ENCODE data around the gene RC3H2. TPM values are rescaled to one million over a fixed set of nuclear protein-coding genes. Genes with fewer than 3 reads are reported as not detected.

The RC3H2 gene
- total and polyA plus RNA-seq, 2 of the 13 experiments (the other 11 are each of a cell fraction or from before 2014, with no cell fraction given), result 21.0 to 36.4 TPM

- TF ChIP-seq TARDBP (CRISPR knock-in tag; IDR thresholded peaks at IDR 0.05), result peak; percentile 77
- TF ChIP-seq ZNF331 (CRISPR knock-in tag; IDR thresholded peaks at IDR 0.05), result peak; percentile 43; the same call in 1 of the 2 replicates
- TF ChIP-seq ZHX2 (IDR thresholded peaks at IDR 0.05; ENCODE audit: low read depth), result no peak
- TF ChIP-seq ZHX2 (CRISPR knock-in tag; IDR thresholded peaks at IDR 0.05; ENCODE audit: borderline replicate concordance), result peak; percentile 48; the same call in 1 of the 2 replicates
- TF ChIP-seq ZNF646 (CRISPR knock-in tag; IDR thresholded peaks at IDR 0.05), result no peak
- no peak for TF ChIP-seq ZNF431 (CRISPR knock-in tag; IDR thresholded peaks at IDR 0.05; ENCODE audit: borderline replicate concordance, low read depth)
- peak; percentile 84 for TF ChIP-seq XRCC5 (optimal IDR thresholded peaks at IDR 0.05; ENCODE audit: low read length)
- no peak for TF ChIP-seq SMYD3 (CRISPR knock-in tag; IDR thresholded peaks at IDR 0.05)
- TF ChIP-seq SRF (IDR thresholded peaks at IDR 0.05; ENCODE audit: low read depth, low read length), result peak; percentile 59; the same call in 1 of the 2 replicates
- peak; percentile 28; the same call in 1 of the 2 replicates for TF ChIP-seq ZNF878 (CRISPR knock-in tag; IDR thresholded peaks at IDR 0.05)
- TF ChIP-seq ZNF230 (CRISPR knock-in tag; IDR thresholded peaks at IDR 0.05), result peak; percentile 51; the same call in 1 of the 2 replicates
- TF ChIP-seq CSRNP1 (CRISPR knock-in tag; IDR thresholded peaks at IDR 0.05), result peak; percentile 53; the same call in 1 of the 2 replicates
- TF ChIP-seq ZNF180 (CRISPR knock-in tag; IDR thresholded peaks at IDR 0.05; ENCODE audit: borderline replicate concordance, low read depth), result no peak
- no peak for TF ChIP-seq KDM4B (CRISPR knock-in tag; IDR thresholded peaks at IDR 0.05)
Measured at GRCh38 chr9:122931226-122932121, 26.3 kb upstream of the RC3H2 start, which contains the start of gene ZBTB26 (continued).
